ENCODE results near the gene ANLN. TPM values are rescaled to one million over a fixed set of nuclear protein-coding genes. Genes with fewer than 3 reads are reported as not detected.

Gene ANLN
- total and polyA plus RNA-seq, 4 donors: 0.17 to 27.0 (median 1.3) TPM

- TF ChIP-seq REST (IDR thresholded peaks at IDR 0.05): no peak
- no peak for TF ChIP-seq FOXA2 (IDR thresholded peaks at IDR 0.05)
- no peak overlapping the region for H3K4me3 ChIP-seq (ENCODE audit: low read depth in 1 of 3, low read length in 3 of 3)
- H3K27me3 ChIP-seq (ENCODE audit: control insufficient read depth in 4 of 4, insufficient read depth in 4 of 4, low read length in 3 of 4): no peaks in the 10 kb centered on the region
- no peak overlapping the region for H3K9ac ChIP-seq (ENCODE audit: low read depth in 1 of 2, low read length in 2 of 2)
- H3K4me1 ChIP-seq (ENCODE audit: control insufficient read depth in 4 of 4, insufficient read depth in 4 of 4, low read length in 3 of 4): no peaks in the 10 kb centered on the region
- no peaks in the 10 kb centered on the region for H3K9me3 ChIP-seq (ENCODE audit: control insufficient read depth in 4 of 4, low read length in 3 of 4)
- no peaks in the 10 kb centered on the region for H3K36me3 ChIP-seq (ENCODE audit: control insufficient read depth in 4 of 4, insufficient read depth in 3 of 4, low read depth in 1 of 4, low read length in 3 of 4)
- DNase-seq (ENCODE audit: low spot score): no peak
- 61% methylated on average over 4 of the region's 4 CpGs for WGBS
- H3K27ac ChIP-seq (ENCODE audit: low read depth in 1 of 2, low read length in 2 of 2): no peak overlapping the region
Observed at GRCh38 chr7:36497775-36498174, 108.1 kb downstream of the ANLN start.

Other genes starting within 250 kb of the ANLN start
- 10 to 100 TPM in 1 of 2 donors, 1 to 10 TPM in 1; 2.3 to 12.3 TPM for gene EEPD1, start 236.6 kb upstream of the ANLN start, total RNA-seq
- 1 to 10 TPM; 6.8 to 7.5 TPM for gene EEPD1, start 236.6 kb upstream of the ANLN start, polyA plus RNA-seq

All from liver (tissue), 9 donors.